Measurements from ENCODE around the gene PPP1R3F. TPM values are rescaled to one million over a fixed set of nuclear protein-coding genes. Genes with fewer than 3 reads are reported as not detected.

The PPP1R3F gene
- total RNA-seq, 2 donors from 2014 or later: 1.9 to 2.8 TPM

DNA sequence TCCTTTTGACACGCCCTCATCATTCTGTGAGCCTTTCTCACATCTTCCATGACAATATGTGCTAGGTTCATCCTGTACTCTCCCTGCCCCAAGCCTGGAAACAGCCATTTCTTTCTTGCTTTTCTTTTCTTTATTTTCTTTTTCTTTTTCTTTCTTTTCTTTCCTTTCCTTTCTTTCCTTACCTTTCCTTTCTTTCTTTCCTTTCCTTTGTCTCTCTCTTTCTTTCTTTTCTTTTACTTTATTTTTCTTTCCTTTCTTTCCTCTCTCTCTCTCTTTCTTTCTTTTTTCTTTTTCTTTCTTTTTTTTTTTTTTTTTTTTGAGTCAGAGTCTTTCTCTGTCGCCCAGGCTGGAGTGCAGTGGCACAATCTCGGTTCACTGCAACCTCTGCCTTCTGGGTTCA is 14.6 kb downstream of the PPP1R3F start:
- H3K9ac ChIP-seq (ENCODE audit: low read depth in 2 of 2, low read length in 2 of 2): no peak overlapping the region
- intact Hi-C loops (cut with DNase I): no loop called here
- no peaks in the 10 kb centered on the region for H3K27me3 ChIP-seq
- DNase-seq: no peak
- H3K9me3 ChIP-seq: no peaks in the 10 kb centered on the region
- no peaks in the 10 kb centered on the region for H3K4me1 ChIP-seq
- H3K36me3 ChIP-seq: no peaks in the 10 kb centered on the region
- no peak overlapping the region for H3K4me3 ChIP-seq
- TF ChIP-seq, protein P1, sequence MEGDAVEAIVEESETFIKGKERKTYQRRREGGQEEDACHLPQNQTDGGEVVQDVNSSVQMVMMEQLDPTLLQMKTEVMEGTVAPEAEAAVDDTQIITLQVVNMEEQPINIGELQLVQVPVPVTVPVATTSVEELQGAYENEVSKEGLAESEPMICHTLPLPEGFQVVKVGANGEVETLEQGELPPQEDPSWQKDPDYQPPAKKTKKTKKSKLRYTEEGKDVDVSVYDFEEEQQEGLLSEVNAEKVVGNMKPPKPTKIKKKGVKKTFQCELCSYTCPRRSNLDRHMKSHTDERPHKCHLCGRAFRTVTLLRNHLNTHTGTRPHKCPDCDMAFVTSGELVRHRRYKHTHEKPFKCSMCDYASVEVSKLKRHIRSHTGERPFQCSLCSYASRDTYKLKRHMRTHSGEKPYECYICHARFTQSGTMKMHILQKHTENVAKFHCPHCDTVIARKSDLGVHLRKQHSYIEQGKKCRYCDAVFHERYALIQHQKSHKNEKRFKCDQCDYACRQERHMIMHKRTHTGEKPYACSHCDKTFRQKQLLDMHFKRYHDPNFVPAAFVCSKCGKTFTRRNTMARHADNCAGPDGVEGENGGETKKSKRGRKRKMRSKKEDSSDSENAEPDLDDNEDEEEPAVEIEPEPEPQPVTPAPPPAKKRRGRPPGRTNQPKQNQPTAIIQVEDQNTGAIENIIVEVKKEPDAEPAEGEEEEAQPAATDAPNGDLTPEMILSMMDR (IDR thresholded peaks at IDR 0.05): no peak
- no peak overlapping the region for H3K27ac ChIP-seq

DNA sequence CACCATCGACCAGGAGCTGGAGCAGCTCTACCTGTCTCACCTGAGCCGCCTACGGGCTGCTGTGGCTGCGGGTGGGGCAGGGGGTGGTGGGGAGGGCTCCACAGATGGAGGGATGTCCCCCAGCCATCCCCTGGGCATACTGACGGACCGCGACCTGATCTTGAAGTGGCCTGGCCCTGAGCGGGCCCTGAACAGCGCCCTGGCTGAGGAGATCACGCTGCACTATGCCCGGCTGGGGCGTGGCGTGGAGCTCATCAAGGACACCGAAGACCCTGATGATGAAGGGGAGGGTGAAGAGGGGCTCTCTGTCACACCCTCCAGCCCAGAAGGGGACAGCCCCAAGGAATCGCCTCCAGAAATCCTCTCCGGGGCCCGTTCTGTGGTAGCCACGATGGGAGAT is 16.5 kb downstream of the PPP1R3F start:
- Histone ChIP-seq H3K4me1 (no peaks in the 10 kb centered on the region), H3K9me3 (no peaks in the 10 kb centered on the region), H3K36me3 (no peaks in the 10 kb centered on the region), H3K9ac (ENCODE audit: low read depth in 2 of 2, low read length in 2 of 2) (no peak overlapping the region), H3K27ac (no peak overlapping the region), H3K27me3 (no peaks in the 10 kb centered on the region), H3K4me3 (no peak overlapping the region)
- DNase-seq: no peak
- TF ChIP-seq, protein P1 (IDR thresholded peaks at IDR 0.05): no peak
- intact Hi-C loops (cut with DNase I): no loop called here

DNA sequence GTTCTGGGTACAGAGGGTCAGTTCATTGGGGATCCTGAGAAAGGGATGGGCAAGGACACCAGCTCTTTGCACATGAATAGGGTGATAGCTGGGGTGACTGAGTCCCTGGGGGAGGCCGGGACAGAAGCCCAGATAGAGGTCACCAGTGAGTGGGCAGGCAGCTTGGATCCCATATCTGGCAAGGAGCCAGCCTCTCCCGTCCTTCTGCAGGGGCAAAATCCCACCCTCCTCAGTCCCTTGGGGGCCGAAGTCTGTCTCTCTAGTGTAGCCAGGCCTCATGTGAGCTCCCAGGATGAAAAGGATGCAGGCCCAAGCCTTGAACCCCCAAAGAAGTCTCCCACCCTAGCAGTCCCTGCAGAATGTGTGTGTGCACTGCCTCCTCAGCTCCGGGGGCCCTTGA is 17.0 kb downstream of the PPP1R3F start:
- TF ChIP-seq, protein P1 (IDR thresholded peaks at IDR 0.05): no peak
- Histone ChIP-seq H3K9ac (ENCODE audit: low read depth in 2 of 2, low read length in 2 of 2) (no peak overlapping the region), H3K36me3 (no peaks in the 10 kb centered on the region), H3K27me3 (no peaks in the 10 kb centered on the region), H3K9me3 (no peaks in the 10 kb centered on the region), H3K4me1 (no peaks in the 10 kb centered on the region), H3K4me3 (no peak overlapping the region), H3K27ac (no peak overlapping the region)
- no peak for DNase-seq
- intact Hi-C loops (cut with DNase I): no loop called here

DNA sequence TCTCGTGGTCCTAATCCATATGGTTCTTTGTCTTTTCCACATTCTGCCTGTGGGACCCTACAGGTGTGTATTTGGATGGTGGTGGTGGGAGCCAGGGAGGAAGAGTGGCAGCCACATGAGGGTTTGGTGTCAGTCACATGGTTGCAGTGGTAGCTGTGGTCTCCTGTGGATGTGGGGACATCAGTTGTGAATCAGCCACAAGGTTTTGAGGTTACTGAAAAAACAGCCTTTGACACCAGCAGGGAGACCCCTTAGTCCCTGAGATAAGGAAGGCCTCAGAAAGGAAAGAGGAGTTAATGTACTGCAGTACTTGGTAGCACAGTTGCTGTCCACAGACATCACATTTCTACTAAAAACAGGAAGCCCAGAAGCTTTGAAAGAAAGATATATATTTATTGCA is 18.1 kb downstream of the PPP1R3F start:
- intact Hi-C loops (cut with DNase I): no loop called here
- Histone ChIP-seq H3K4me1 (no peaks in the 10 kb centered on the region), H3K27ac (no peak overlapping the region), H3K27me3 (no peaks in the 10 kb centered on the region), H3K36me3 (no peaks in the 10 kb centered on the region), H3K9ac (ENCODE audit: low read depth in 2 of 2, low read length in 2 of 2) (no peak overlapping the region), H3K9me3 (no peaks in the 10 kb centered on the region), H3K4me3 (no peak overlapping the region)
- TF ChIP-seq, protein P1 (IDR thresholded peaks at IDR 0.05): no peak
- DNase-seq: no peak

DNA sequence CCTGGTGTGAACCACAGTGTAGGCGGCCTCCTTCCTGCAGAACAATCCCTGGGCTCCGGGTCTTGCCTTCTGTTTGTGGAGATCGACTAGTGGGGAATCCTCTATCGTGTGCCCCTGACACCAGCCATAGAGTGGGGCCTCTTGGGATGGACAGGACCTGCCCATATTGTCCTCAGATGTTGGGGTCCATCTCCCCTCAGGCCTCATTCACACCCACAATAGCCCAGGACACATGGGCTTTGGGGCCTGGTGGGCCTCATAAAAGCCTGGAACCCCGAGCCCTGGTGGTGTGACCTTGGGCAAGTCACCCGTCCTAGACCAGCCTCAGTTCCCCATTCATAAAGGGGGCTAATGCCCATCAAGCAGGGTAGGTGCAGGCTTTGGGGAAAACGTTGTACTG is 20.6 kb downstream of the PPP1R3F start:
- Histone ChIP-seq H3K9ac (ENCODE audit: low read depth in 2 of 2, low read length in 2 of 2) (no peak overlapping the region), H3K4me3 (no peak overlapping the region), H3K27ac (no peak overlapping the region), H3K36me3 (no peaks in the 10 kb centered on the region), H3K4me1 (no peaks in the 10 kb centered on the region), H3K27me3 (no peaks in the 10 kb centered on the region), H3K9me3 (no peaks in the 10 kb centered on the region)
- intact Hi-C loops (cut with DNase I): loop anchor here (5.0 kb wide), 1 partner anchor 462 kb away; no protein-coding TSS in a partner anchor
- no peak for DNase-seq
- TF ChIP-seq, protein P1 (IDR thresholded peaks at IDR 0.05): no peak
